ENCODE results near the gene CHI3L1.

CHI3L1 gene

DNA sequence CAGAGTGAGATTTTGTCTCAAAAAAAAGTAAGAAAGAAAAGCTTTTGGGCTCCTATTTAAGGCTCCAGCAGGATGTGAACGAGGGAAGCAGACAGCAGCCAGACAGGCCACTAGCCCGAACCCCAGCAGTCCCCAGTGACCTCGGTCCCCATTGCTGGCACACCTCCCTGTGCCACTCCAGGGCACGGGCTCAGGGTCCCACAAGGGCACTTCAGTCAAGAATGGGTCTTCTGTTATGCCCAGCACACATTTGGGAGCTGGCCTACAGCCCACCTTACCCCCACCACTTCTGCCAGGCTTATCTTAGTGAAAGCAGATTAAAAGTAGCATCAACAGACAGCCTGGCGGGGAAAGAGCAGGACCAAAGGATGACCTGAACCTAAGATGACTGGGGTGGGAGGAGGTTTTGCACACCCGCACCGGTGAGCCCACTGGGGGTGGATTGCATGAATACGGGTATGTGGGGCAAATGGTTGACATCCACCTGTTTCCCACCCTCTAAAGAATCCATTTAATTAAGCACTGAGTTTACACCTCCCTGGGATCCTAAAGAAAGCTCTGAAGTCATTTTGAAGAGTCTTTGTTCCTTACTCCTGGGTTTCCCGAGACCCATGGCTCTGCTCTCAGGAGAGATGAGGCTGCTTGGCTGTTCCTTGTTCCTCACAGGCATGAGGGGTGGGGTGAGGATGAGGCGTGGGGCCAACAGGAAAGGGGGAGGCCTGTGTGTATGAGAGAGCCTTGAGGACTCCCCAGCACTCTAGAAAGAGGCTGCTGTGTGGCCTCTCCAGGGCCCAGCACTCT, 4.7 kb downstream of the CHI3L1 start:
- no peak for DNase-seq (ENCODE audit: low read depth)

DNA sequence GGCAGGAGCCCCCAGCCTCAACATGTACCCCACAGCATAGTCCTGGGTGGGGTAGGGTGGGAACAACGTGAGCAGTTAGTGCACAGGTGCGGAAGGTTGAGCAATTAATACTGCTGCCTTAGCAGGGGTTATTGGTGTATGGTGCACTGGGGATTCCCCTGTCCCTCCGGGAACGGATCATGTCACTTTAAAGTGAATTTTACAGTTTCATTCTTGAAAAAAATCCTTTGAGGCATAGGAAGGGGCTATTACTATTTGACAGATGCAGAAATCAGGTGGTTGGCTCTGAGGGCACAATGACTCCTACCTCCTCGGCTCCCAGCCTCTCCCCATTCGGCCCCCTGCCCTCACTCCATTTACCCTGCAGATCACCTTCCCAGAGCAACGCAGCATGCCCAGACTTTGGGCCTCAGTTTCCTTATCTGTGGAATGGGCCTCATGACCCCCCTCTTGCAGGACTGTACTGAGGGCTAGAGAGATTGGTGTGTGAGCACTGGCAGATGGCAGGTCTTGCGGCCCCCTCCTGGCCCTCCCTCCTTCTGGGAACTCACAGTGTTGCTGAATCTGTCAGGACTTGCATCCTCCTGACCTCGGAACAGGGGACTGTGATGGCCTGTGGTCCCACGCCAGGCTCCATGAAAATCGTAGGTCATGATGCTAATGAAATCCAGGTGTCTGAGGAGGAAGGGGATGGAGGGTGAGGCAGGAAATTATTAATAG, 5.7 kb downstream of the CHI3L1 start:
- DNase-seq (ENCODE audit: low read depth): no peak

DNA sequence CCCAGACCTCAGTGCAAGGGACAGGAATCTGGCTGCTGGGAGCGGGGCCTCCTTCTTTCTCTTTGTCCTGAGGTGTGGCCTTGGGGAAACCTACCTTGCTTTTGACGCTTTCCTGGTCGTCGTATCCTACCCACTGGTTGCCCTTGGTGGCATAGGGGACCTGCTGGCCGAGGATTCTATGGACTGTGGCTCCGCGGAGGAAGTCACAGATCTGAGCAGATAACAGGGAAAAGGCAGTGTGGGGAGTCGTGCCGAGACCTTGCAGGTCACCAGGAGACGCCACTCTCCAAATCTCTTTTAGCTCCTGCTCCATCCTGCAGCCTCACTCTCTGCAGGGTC, 6.9 kb downstream of the CHI3L1 start:
- no peak for DNase-seq (ENCODE audit: low read depth)

DNA sequence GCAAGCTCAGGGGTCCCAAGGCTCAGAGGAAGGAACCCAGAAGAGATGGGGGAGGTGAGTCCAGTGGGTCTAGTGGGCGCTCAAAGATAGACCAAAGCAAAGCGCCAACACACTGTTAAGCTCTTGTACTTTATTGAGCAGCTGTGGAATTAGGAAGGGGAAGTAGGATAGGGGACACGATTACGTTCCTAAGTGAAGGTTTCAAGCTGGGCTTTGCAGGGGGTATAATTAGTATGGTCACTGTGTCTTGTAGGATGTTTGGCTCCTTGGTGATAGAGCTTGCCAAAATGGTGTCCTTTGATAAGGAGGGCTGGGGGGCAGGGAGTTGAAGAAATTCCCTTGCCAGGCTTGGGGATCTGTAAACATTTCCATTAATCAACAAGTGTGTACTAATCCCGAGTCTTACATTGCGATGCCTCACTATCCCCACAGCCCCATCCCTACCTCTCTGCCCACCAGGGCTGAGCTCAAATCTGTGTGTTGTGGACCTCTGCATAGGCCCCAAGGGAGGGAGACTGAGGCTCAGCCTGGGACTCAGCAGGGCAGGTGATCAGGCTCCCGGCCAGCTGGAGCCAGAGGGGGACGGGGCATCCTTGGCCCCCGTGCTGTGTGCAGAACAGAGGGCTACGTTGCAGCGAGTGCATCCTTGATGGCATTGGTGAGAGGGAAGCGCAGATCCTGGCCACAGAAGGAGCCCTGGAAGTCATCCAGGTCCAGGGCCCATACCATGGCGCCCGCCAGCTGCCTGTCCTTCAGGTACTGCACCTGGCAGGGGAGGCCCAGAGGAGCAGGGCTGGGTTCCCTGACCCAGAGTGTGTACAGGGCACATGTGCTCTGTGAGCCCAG, 7.5 kb downstream of the CHI3L1 start:
- DNase-seq (ENCODE audit: low read depth): no peak

DNA sequence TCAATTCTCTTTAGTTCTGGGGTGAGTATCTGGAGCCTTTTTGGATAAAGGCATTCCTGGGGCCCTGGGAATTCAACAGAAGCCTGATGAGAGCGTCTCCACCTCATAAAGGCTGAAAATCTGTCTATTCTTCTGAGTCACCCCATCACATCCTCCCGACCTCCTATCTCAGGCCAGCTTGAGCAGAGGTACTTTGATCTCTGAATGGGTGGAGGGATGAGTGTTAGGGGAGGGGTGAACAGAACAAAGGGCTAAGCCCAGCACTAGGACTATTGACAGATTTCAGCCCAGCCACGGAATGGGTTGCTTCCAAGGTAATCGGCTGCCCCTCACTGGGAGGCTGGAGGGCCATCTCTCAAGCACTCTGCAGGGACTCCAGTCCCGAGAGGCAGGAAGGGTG, 8.4 kb downstream of the CHI3L1 start:
- no peak for DNase-seq (ENCODE audit: low read depth)

DNA sequence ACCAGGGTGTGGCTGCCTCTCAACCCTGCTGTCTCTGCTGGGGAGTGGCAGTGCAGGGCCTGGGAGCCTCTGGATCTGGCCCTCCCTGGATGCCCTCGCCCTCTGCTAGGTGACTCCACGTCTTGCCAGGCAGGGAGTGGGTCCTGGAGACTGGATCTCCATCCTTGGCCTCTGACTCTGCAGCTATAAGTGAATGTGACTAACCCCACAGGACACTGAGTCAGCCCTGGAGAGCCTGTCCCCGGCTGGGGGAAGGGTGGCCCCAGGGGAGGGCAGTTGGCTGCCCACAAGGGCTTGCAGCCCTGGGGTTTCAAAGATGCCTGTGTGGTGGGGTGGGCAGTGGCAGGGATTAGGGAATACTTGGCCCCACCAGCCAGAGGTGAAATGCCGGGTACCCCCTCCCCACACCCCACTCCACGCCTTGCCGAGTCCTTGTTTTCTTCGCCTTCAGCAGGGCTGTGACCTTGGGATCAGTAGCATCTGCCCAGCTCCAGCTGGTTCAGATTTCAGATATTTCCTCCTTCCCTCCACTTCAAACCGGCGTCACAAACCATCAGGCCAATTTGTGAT, 8.9 kb downstream of the CHI3L1 start:
- DNase-seq (ENCODE audit: low read depth): no peak

DNA sequence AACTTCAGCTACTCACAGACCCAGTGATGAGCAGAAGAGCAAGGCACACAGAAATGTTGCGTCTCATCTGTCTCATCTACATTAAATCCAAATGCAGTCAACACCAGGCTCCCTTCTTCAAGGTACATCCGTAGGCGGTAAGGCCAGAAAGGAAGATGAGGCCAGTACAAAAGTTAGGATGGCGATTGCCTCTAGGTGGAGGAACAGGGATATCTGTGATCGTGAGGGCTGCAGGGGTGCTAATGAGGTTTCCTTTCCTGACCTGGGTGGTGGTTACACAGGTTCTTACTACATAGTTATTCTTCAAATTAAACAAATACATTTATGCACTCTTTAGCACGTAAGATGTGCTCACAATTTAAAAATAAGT, 9.5 kb downstream of the CHI3L1 start:
- no peak for DNase-seq (ENCODE audit: low read depth)

DNA sequence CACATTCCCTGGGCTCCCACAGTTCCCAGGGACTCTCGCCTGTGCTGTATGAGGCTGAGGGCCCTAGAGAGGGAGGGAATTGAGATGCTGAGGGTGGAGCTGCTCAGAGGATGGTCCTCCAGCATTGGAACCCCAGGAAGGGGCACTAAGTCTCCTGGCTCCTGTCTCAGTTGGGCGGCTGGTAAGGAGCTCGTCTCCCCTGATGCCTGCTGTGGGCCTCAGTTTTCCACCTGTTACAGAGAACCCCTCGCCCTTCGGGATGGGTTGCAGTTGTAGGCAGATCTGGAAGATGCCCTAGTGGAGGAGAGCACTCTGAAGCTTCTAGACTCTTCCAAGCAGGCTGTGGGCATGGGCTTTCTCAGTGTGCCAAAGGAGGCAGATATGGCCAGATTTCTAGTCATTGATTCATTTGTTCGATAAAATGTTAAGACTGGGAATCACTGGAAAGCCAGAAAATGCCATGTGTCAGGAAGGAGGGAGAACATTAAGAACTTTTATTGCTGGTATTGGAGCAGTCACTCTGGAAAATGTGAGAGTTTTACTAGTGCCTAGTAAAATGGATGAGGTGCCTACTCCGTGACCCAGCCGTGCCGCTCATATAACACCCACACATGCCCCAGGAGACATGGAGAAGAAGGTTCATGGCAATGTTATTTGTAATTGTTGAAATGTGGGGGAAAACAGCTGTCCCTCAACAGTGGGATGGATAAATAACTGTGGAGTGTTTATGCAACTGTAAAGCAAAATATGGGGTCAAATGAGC, 10.1 kb downstream of the CHI3L1 start:
- DNase-seq (ENCODE audit: low read depth): no peak

DNA sequence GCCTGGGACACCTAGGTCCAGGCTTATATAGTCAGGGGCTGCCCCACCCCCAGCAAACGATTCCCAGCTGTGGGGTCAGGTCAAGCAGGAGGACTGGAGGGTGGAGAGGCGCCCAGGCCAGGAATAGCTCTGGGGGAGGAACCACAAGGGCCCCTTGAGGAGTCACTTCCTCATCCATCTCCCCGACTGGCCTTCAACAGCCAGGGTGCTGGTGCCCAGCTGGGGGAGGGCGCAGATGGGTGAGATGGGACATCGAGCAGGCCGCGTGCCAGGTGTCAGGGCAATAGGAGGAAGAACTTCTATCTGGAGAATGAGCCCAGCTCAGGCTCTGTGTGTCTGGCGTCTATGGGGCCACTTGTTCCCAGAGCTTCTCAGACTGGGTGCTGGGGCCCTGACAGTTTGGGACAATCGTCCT, 10.7 kb downstream of the CHI3L1 start:
- DNase-seq (ENCODE audit: low read depth): no peak

DNA sequence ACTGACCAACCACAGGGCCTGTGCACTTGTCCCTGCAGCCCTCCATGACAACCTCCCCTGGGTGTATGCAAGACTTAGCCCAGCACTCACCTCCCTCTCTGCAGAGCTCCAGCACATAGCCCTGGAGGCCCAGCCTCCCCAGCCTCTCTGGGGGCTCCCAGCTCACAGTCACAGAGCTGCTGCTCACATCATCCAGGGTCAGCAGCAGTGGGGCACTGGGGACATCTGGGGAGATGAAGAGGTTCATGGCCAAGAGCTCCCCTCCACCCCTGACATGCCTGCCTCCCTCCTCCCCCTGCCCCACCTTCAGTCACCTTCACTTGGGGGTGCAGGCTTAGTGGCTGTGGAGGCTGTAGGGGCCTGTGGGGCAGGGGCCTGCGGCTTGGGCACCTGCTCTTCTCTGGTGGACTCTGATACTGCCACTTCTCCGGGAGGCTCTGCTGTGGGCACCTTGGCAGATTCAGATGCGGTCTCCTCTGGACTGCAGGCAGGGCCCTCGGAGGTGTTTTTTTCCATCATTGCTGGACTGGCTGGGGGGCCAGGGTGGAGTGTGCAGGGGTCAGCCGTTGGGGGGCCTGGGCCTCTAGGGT, 11.2 kb downstream of the CHI3L1 start, which contains the start of gene MYBPH:
Gene MYBPH (minus strand): TSS at position 590 of the 590 bp plus-strand sequence. CDS start 71 bp downstream, at position 519.
- DNase-seq (ENCODE audit: low read depth): no peak

DNA sequence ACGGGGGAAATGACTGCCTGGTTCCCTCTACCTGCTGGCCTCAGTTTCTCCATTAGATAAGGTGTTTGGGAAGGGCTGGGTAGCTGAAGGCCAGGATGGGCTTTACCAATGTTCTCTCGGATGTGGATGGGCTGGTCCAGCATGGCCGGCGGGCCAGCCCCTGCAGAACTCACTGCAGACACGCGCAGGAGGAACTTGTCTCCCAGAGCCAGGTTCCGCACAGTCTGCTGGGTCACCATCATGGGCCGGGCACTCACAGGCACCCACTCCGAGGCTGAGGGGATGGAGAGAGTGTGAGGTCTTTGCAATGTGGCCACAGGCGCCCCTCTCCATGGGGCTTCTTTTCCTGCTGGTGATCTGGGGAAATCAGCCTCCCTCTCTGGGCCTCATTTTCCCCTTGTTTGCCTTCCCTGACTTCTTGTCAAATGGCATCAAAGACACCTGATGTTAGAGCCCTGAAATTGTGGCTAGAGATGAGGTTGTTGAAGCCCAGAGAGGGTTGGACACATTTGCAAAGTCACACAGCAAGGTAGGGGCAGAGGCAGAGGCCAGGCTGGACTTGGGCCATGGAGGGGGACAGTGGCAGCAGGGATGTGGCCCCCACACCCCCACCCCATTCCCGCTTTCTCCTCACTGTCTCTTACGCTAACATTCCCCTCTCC, 12.0 kb downstream of the CHI3L1 start:
- no peak for DNase-seq (ENCODE audit: low read depth)

DNA sequence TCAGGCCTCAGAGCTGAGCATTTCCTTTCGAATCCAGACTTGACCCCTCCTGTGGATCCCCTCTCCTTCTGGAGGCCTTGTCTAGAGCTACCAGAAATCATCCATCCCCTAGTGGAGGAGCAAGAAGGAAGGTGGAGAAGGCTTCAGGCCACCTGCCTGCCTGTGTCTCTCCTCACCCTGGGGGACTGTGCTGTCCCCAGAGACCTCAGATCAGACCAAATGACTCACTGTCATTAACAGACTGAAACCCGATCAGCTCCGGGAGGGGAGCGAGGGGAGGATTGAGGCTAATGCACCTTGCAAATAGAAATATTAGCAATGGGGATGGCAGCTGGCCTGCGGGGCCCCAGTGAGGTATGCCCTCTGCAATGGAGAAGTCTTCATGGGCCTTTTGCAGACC, 12.9 kb downstream of the CHI3L1 start:
- DNase-seq (ENCODE audit: low read depth): no peak

DNA sequence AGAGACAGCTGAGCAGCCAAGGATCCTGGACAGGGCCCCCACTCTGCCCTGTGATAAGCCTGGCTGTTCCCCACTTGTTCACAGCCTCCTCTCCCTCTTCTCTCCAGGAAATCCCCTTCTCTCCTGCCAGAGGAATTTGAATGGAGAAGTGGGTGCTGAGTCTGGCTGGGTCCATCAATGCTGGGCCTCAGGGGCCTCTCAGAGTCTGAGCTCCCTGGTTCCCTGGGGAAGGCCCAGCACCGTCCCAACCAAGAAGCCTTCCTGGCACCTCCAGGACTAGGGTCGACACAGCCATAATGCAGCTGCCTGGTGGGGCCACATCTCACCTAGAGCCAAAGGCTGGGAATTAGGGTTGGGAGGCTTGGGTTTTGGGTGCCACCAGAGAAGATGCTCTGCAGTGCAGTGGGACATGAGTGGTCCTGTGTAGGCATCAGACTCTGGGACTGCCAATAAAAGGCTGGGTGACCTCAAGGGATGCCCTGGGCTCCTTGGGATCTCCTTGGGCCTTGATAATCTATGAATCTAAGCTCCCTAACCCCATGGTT, 13.4 kb downstream of the CHI3L1 start:
- no peak for DNase-seq (ENCODE audit: low read depth)

DNA sequence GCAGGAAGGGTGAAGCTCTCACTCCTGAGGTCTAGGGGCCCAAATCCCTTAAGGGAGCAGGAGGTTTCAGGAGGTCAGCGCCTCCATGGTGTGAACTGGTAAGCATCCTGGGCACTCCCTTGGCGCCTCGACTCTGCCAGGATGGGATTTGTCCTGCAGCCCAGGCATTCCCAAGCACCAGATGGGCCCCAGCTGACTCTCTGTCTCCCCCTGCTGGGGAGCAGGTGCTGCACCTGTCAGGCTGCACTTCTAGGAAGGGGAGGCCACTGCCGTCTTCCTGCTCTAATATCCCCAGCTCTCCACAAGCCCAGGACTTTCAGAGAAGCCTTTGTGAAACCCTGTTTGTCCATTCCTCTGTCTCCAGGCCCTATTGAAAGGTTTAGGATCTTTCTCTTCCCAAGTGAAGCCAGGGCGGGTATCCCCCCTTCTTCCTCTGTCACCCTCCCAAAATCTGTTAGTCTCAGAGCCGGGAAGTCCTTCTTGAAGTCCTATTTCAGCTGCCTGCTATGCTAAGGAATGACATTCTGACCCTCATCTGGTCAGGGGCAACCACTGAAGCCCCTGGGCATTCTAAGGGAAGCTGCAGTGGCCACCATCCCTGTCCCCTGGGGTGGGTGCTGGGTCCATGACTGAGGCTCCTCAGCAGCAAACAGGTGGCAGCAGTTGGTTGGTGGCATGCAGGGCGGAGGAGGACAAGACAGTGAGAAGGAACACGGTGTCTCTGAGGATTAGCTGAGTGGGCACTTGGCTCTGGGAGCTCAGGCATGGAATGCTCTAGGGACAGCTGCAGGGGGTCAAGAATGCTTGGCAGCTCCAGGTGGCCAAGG, 14.1 kb downstream of the CHI3L1 start:
- DNase-seq (ENCODE audit: low read depth): no peak

DNA sequence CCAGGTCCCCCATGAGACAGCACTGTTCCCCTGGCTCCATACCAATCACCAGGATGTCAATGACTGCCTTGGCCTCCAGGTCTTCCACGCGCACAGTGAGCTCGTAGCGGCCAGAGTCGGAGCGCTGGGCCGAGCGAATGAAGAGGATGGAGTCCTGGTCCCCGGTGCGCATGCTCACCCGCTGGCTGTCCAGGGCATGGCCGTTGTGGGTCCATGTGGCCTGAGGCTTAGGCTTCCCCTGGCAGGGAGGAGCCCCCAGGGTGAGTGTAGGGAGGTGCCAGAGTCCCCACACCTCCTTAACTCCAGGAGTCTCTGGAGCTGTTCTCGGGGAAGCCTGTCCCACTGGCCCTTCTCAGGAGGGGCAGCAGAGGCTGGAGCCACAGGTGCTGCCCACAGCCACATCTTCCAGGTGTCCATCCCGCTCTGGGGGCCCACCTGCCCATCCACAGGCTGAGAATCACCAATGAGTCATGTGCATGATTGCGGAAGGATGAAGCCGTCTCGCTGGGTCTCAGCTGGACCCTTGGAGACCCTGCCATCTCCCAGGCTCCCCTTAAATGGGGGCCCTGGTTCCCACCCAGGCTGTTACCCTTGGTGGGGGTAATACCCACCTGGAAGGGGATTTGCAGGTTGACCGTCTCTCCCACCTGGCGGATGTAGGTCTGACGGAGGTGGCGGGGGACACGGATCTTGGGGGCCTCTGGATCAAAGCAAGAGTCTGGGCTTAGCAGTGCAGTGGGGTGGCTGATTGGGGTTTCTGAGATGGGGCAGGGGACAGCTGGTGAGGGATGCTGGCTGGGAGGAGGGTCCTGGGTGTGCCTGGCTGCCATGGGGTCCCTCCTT, 14.9 kb downstream of the CHI3L1 start:
- DNase-seq (ENCODE audit: low read depth): no peak

DNA sequence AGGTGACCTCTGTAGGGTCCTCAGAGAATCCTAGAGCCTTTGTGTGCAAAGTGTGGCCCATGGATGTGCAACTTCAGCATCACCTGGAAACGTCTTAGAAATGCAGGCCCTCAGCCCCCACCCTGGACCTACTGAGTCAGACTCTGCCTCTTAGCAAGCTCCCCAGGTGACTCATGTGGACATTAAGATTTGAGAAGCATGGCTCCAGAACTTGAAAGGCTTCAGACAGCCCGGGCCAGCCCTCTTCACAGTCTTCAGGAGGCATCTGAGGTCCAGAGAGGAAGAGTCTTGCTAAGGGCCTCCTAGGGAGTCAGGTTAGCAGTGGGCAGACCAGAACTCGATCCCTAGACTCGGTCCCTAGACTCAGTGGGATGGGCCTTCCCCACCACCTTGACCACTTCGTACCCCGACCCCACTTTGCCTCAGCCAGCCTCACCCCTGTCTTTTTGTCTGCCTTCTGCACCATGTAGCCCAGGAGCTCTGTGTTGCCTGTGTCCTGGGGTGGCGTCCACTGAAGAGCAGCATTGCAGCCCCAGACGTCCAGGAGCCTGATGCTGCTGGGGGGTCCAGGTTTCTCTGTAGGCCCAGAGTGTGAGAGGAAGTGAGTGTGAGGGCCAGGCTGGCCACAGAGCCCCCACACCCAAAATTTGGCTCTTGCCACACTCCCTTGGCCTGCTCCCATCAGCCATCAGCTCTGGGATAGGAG, 15.7 kb downstream of the CHI3L1 start:
- DNase-seq (ENCODE audit: low read depth): no peak

DNA sequence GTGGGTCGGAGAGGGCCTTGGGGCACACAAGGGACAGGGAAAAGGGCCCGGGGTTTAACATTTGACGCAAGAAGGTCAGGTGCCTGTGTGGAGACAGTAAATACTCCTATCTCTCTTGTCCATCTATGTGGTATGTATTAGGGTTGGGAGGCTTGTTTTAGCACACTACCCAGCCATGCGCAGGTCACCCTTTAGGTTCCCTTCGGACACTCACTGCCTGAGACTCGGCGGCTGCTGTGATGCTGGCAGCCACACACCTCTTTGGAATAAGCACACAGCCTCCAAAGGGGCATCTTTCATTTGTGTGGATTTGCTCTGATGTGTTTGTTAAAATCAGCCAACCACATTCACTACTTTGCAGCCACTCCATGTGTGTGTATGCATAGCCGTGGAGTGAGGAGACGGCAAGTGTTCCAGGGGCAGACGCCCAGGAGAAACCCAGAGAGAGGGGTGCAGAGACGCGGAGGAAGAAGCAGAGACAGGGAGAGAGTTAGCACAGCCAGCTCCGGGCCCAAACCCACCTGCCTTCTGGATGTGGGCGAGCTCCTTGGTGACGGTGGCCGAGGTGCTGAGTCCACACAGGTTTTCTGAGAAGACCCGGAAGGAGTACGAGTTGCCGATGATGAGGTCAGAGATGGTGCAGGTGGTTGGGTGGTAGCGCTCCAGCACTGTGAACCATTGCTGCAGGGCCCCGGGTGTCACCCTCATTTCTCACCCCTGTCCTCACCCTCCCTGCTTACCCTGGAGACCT, 16.6 kb downstream of the CHI3L1 start:
- no peak for DNase-seq (ENCODE audit: low read depth)
